Spleen (tissue), 7 donors: ENCODE data around the gene RPS3.

Experiments
- CTCF ChIP-seq, 11 experiments: fragments of 200-600 bp in 7 of 11; fragments of 450-650 bp in 4 of 11; sonication (generic) in 4 of 11; IDR thresholded peaks in 8 of 11; conservative IDR thresholded peaks in 3 of 11; 1 replicate in 7 of 11; 2 replicates in 4 of 11; pipeline versions ENCODE4 v1.4.0 to v1.8.0; 2016 to 2021; ENCODE audit warnings: antibody characterized with exemption in 11 of 11, inconsistent platforms in 4 of 11, mild to moderate bottlenecking in 1 of 11
- POLR2A ChIP-seq, 3 donors: fragments of 450-650 bp; IDR thresholded peaks; one replicate each; pipeline ENCODE4 v1.5.1; 2017; ENCODE audit warnings: antibody characterized with exemption in 3 of 3, mild to moderate bottlenecking in 1 of 3
- POLR2AphosphoS5 ChIP-seq, 3 donors: sonication (generic); formaldehyde crosslinking; IDR thresholded peaks; one replicate each; pipeline ENCODE4 v1.5.1; 2017; ENCODE audit warnings: antibody characterized with exemption in 3 of 3
- donor health status: DM: no; HTN: no; CAD: no; lungs with moderate emphysema.
- donor health status: DM: no; HTN: no; CAD: no.
- donor health status: DM: no; HTN: no; CAD: no.

- TF ChIP-seq CTCF (IDR thresholded peaks at IDR 0.05 in 8 of 11, conservative IDR thresholded peaks at IDR 0.05 in 3 of 11) (no peak), POLR2A (IDR thresholded peaks at IDR 0.05) (no peak), POLR2AphosphoS5 (IDR thresholded peaks at IDR 0.05) (no peak)
Measured at GRCh38 chr11:75380716-75381420, 18.4 kb upstream of the RPS3 start.
